Nephron (organoid): ENCODE data around the gene HDAC4.

Source experiments
- H3K27ac Mint-ChIP-seq, 3 experiments: 2 replicates each; pipeline ENCODE4 v1.8.0; 2020; ENCODE audit warnings: mixed read lengths in 3 of 3, mild to moderate bottlenecking in 2 of 3, moderate library complexity in 1 of 3
- H3K27me3 Mint-ChIP-seq: 2 replicates; pipeline ENCODE4 v1.8.0; 2021; ENCODE audit warnings: low read depth, mild to moderate bottlenecking, moderate library complexity, mixed read lengths
- H3K36me3 Mint-ChIP-seq: 2 replicates; pipeline ENCODE4 v1.8.0; 2020; ENCODE audit warnings: low read depth, mixed read lengths
- H3K4me1 Mint-ChIP-seq: 2 replicates; pipeline ENCODE4 v1.8.0; 2020; ENCODE audit warnings: mixed read lengths
- H3K4me3 Mint-ChIP-seq, 3 experiments: 2 replicates each; pipeline ENCODE4 v1.8.0; 2020; ENCODE audit warnings: mild to moderate bottlenecking in 3 of 3, mixed read lengths in 3 of 3, moderate library complexity in 2 of 3
- H3K9me3 Mint-ChIP-seq: 2 replicates; pipeline ENCODE4 v1.8.0; 2020; ENCODE audit warnings: mixed read lengths
- CTCF ChIP-seq, 3 experiments: fragments of 200-600 bp; sonication (generic); IDR thresholded peaks; one replicate each; pipeline ENCODE4 v1.5.0; 2021; ENCODE audit warnings: antibody characterized with exemption in 3 of 3; ENCODE audit not compliant: unreplicated experiment in 3 of 3

The HDAC4 gene

GRCh38 chr2:239157771-239158170 is 243.0 kb downstream of the HDAC4 start:
- no peak for TF ChIP-seq CTCF (IDR thresholded peaks at IDR 0.05; ENCODE audit: unreplicated experiment in 3 of 3)
- Mint-ChIP-seq H3K4me3 (no peak overlapping the region), H3K36me3 (peaks cover 54% of the 10 kb centered on the region), H3K27ac (no peak overlapping the region), H3K4me1 (no peaks in the 10 kb centered on the region), H3K9me3 (no peaks in the 10 kb centered on the region), H3K27me3 (no peaks in the 10 kb centered on the region)

DNA sequence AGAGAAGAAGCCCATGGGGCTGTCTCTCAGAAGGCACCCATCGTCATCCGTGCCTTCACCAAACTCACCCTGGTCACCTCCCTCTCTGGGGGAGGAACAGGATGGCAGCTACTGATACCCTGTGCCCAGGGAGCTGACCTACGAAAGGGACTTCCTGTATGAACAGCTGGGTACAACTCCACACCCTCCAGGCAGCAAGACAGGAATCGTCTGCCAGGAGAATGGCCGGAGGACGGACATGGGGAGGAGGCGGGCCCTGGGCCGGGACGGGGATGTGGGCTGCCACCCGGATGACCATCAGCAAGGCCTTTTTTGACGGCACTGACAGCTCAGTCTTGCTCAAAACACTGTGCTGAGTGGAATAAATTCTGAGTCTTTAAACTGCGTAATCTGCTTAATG is 243.6 kb downstream of the HDAC4 start:
- Mint-ChIP-seq H3K4me3 (no peak overlapping the region), H3K27me3 (no peaks in the 10 kb centered on the region), H3K9me3 (no peaks in the 10 kb centered on the region), H3K36me3 (peaks cover 52% of the 10 kb centered on the region), H3K27ac (no peak overlapping the region), H3K4me1 (no peaks in the 10 kb centered on the region)
- TF ChIP-seq CTCF (IDR thresholded peaks at IDR 0.05; ENCODE audit: unreplicated experiment in 3 of 3), result no peak

DNA sequence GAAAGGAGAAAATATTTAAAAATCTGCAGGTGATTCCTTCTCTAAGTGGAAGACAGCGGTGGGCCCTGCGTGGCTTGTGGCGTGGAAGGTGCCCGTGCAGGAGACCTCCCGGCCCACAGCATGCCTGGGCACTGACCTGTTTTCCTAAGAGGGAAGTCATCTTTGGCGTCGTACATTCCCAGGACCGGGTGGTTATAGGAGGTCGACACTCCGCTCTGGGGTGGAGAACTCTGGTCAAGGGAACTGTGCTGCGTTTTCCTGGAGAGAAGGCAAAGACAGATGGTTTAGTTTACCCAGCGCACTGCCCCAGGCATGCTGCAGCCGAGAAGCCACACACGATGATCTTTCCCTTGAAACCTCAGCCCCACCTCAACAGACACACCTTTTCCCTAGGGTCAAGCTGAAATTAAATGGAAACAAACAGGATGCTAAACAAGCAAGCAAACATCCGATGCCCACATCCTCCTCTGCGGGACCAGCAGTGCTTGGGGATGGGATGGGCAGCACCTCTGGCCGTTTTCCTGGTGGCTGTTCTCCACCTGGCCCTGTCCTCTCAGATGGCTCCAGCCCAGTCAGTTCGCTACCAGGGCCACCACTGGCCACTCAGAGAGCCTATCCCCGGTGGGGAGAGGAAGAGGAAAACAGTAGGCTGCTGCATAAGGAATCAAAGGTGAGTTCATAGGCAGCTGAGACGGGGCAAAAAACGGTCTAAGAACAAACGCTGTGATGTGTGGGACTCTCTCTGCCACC is 244.1 kb downstream of the HDAC4 start:
- no peaks in the 10 kb centered on the region for H3K9me3 Mint-ChIP-seq
- H3K4me1 Mint-ChIP-seq, result no peaks in the 10 kb centered on the region
- no peak overlapping the region for H3K4me3 Mint-ChIP-seq
- H3K27ac Mint-ChIP-seq, result no peak overlapping the region
- peaks cover 48% of the 10 kb centered on the region for H3K36me3 Mint-ChIP-seq
- H3K27me3 Mint-ChIP-seq, result no peaks in the 10 kb centered on the region
- TF ChIP-seq CTCF (IDR thresholded peaks at IDR 0.05; ENCODE audit: unreplicated experiment in 3 of 3), result no peak

DNA sequence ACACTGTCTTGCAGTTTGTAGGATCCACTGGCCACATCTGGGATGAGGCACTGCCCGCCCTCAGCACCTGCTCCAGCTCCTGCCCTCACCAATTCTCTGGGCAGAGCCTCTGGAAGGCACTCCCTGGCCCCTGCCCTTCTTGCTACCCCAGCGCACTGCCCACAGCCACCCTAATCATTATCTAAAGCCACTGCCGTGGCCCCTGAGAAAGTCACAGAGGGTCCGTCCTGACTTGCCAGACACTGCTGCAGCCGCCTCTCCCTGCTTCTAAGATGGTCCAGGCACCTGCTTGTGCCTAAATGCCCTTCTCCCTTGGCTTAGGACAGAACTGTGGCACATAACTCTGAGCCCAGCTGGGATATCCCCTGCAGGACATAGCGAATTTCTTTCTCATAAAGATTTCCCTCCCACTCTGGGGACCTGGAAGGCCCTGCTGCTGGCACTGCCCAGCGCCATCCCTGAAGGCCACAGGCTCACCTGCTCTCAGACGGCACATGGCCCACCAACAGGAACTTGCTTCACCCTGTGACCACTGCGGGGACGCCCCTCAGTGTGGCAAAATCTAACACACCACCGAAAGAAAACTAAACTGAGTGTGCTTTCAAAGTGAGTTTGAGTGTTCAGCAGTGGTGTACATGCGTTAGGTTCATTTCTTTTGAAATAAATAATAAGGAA is 244.9 kb downstream of the HDAC4 start:
- H3K36me3 Mint-ChIP-seq, result peaks cover 40% of the 10 kb centered on the region
- no peak for TF ChIP-seq CTCF (IDR thresholded peaks at IDR 0.05; ENCODE audit: unreplicated experiment in 3 of 3)
- H3K27ac Mint-ChIP-seq, result no peak overlapping the region
- no peaks in the 10 kb centered on the region for H3K9me3 Mint-ChIP-seq
- H3K4me1 Mint-ChIP-seq, result no peaks in the 10 kb centered on the region
- no peak overlapping the region for H3K4me3 Mint-ChIP-seq
- no peaks in the 10 kb centered on the region for H3K27me3 Mint-ChIP-seq

DNA sequence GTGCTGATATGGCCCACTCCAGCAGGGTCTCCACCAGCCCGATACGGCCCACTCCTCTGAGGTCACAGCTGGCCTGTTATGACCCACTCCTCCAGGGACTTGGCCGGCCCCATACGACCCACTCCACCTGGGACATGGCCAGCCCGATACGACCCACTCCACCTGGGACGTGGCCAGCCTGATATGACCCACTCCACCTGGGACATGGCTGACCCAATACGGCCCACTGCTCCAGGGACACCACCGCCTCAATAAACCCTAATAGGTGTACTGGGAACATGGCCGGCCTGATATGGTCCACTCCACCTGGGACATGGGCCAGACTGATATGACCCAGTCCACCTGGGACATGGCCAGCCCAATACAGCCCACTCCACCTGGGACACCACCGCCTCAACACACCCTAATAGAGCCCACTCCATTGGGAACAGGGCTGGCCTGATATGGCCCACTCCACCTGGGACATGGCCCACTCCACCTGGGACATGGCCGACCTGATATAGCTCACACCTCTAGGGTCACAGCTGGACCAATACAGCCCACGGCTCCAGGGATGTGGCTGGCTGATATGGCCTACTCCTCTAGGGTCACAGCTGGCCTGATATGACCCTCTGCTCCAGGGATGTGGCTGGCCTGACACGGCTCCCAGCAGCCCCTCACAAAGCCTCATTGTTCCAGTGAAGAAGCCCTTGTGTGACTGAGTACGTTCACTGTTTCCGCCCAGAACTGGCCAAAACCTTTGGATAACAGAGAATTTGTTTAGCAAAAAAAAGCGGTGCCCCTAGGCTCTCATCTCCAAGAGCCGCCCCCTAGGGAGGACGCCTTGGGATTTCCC is 245.6 kb downstream of the HDAC4 start:
- Mint-ChIP-seq H3K27me3 (no peaks in the 10 kb centered on the region), H3K36me3 (peaks cover 35% of the 10 kb centered on the region), H3K9me3 (no peaks in the 10 kb centered on the region), H3K27ac (no peak overlapping the region), H3K4me3 (no peak overlapping the region), H3K4me1 (no peaks in the 10 kb centered on the region)
- no peak for TF ChIP-seq CTCF (IDR thresholded peaks at IDR 0.05; ENCODE audit: unreplicated experiment in 3 of 3)
